ENCODE results near the gene WFIKKN2.

WFIKKN2 gene

GRCh38 chr17:50834429-50835300, 721 bp upstream of the WFIKKN2 start:
- DNase-seq (ENCODE audit: low read depth), result no peak

DNA sequence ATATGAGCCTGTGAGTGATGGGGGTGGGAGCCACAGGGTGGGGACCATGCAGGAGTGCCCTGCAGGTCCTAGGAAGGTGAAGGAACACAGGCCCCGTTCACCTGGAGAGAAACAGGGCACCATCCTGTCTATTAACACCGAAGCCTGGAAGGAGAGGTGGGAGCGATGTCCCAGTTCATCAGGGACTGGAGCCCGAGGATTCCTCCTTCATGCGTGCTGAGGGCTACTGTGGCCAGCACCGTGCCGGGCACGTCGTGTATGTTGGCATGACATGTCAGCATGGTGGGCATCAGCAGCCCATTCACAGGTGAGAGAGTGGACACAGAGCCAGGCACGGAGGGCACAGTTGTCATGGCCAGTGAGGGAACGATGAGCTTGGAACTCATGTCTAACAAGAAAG, 1.4 kb downstream of the WFIKKN2 start:
- DNase-seq (ENCODE audit: low read depth), result no peak

GRCh38 chr17:50837286-50837979, 2.0 kb downstream of the WFIKKN2 start:
- no peak for DNase-seq (ENCODE audit: low read depth)

GRCh38 chr17:50837980-50838954, 2.9 kb downstream of the WFIKKN2 start:
- DNase-seq (ENCODE audit: low read depth), result no peak

DNA sequence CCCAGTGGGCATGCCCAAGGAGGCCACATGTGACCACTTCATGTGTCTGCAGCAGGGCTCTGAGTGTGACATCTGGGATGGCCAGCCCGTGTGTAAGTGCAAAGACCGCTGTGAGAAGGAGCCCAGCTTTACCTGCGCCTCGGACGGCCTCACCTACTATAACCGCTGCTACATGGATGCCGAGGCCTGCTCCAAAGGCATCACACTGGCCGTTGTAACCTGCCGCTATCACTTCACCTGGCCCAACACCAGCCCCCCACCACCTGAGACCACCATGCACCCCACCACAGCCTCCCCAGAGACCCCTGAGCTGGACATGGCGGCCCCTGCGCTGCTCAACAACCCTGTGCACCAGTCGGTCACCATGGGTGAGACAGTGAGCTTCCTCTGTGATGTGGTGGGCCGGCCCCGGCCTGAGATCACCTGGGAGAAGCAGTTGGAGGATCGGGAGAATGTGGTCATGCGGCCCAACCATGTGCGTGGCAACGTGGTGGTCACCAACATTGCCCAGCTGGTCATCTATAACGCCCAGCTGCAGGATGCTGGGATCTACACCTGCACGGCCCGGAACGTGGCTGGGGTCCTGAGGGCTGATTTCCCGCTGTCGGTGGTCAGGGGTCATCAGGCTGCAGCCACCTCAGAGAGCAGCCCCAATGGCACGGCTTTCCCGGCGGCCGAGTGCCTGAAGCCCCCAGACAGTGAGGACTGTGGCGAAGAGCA, 4.4 kb downstream of the WFIKKN2 start:
- no peak for DNase-seq (ENCODE audit: low read depth)

DNA sequence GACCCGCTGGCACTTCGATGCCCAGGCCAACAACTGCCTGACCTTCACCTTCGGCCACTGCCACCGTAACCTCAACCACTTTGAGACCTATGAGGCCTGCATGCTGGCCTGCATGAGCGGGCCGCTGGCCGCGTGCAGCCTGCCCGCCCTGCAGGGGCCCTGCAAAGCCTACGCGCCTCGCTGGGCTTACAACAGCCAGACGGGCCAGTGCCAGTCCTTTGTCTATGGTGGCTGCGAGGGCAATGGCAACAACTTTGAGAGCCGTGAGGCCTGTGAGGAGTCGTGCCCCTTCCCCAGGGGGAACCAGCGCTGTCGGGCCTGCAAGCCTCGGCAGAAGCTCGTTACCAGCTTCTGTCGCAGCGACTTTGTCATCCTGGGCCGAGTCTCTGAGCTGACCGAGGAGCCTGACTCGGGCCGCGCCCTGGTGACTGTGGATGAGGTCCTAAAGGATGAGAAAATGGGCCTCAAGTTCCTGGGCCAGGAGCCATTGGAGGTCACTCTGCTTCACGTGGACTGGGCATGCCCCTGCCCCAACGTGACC, 5.0 kb downstream of the WFIKKN2 start:
- no peak for DNase-seq (ENCODE audit: low read depth)

- DNase-seq (ENCODE audit: low read depth), result no peak
These were observed 6.0 kb downstream of the WFIKKN2 start for GRCh38 chr17:50841277-50841948.

- no peak for DNase-seq (ENCODE audit: low read depth)
These were observed 6.6 kb downstream of the WFIKKN2 start for GRCh38 chr17:50841949-50842354.

DNA sequence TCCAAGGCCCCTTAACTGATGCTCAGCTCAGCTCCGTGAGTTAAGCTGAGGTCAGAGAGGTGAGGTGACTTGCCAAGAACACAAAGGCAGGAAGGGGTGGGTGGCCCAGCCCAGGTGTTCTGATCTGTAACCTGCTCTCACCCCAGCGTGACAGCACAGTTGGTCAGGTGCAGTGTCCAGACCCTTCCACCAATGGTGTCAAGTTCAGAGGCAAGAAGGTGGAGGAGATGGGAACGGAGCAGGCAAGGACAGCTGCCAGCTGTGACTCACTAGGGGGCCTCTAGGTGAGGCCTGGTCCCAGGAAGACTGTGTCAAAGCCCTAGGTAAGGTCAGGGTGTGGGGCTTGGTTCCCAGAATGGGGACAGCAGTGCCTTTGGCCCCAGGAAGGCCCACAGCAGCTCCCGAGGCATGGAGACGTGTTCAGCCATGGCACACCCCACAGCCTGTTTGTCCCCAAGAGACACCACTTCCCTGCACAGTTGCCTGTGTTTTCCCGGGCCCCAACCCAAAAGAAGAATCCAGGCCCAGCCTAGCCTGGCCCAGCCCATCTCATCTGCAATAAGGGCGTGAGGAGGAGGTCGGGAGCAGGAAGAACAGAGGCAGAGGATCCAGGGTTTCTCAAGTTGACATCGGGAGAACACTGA, 7.2 kb downstream of the WFIKKN2 start:
- no peak for DNase-seq (ENCODE audit: low read depth)

DNA sequence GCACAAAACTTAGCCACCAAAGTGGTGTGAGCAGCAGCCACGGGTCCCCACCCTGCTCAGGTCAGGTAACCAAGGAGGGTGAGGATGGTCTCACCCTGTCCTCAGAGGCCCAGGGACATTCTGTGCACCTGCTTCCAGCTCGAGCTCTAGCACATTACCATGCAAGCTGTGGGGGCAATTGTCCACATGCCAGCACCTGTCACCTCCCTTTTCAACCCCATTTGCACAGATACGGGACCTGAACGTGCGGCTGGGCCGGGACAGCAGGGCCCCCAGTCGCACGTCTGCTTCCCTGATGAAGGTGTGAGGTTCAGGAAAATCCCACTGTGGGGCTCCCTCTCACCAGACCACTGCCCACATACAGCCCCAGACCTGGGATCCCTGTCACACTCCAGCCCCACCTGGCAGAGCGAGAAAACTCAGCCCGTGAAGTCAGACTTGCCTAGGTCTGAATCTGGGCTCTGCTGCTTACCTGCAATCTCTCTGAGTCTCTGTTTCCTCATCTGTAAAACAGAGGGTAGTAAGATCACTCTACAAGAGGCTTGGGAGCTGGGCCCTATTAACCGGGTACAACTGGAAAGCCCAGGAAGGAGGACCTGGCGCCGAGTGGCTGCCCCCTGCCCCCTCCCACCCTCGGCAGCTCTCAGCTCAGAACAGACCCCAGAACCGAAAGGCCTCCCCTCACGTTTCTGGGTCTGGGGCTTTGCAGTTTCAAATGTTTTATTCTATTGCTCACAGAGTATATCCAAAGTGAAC, 7.9 kb downstream of the WFIKKN2 start:
- no peak for DNase-seq (ENCODE audit: low read depth)

GRCh38 chr17:50844117-50844700, 8.8 kb downstream of the WFIKKN2 start:
- no peak for DNase-seq (ENCODE audit: low read depth)

- no peak for DNase-seq (ENCODE audit: low read depth)
These were observed 10.1 kb downstream of the WFIKKN2 start for GRCh38 chr17:50845240-50846147.

DNA sequence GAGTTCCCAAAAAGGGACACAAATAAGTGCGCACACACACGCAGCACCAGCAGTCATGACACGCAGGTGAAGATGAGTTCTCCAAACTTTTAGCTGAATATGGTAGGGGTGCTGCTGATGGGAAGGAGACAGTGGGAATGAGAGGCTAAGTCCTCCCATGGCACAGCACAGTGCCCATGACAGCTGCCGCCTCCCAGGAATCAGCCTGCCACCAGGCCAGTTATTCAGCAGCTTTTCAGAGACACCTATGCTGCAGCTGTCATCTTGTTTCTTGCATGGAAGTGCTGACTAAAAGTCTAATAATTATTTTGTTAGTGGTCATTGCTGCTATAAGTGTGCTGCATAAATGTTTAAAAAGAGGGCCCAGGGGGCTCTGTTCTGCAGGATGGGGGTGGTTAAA, 12.2 kb downstream of the WFIKKN2 start:
- DNase-seq (ENCODE audit: low read depth), result no peak

DNA sequence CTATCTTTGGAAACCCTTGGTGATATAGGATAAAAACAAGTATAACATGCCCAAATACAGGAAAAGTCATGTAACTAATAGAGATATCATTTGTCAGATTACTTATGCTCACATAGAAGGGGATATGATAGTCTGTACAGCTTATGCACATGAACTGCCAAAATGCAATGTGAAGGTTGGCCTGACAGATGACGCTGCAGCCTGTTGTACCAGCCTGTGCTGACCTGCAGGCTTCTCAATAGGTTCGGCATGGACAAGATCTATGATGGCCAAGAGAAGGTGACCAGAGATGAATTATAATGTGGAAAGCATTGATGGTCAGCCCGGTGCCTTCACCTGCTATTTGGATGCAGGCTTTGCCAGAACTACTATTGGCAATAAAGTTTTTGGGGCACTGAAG, 12.7 kb downstream of the WFIKKN2 start:
- DNase-seq (ENCODE audit: low read depth), result no peak

GRCh38 chr17:50848711-50849110, 13.3 kb downstream of the WFIKKN2 start:
- DNase-seq (ENCODE audit: low read depth), result no peak

DNA sequence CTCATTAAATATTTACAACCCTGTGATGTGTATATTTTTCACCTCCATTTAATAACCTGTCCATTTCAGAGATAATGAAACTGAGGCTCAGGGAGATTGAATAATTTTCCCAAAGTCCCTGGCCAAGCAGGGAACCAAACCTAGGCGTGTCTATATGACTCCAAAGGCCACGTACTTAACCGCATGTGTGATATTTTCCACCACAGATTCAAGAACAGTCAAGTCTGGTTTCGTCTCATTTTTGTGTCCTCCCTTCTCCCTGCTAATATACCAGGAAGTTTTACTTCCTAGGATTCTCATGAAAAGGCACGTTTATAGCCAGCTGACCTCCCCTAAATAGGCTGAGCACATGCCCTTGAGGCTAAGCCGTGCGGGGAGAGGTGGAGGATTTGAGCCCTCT, 15.3 kb downstream of the WFIKKN2 start:
- no peak for DNase-seq (ENCODE audit: low read depth)

DNA sequence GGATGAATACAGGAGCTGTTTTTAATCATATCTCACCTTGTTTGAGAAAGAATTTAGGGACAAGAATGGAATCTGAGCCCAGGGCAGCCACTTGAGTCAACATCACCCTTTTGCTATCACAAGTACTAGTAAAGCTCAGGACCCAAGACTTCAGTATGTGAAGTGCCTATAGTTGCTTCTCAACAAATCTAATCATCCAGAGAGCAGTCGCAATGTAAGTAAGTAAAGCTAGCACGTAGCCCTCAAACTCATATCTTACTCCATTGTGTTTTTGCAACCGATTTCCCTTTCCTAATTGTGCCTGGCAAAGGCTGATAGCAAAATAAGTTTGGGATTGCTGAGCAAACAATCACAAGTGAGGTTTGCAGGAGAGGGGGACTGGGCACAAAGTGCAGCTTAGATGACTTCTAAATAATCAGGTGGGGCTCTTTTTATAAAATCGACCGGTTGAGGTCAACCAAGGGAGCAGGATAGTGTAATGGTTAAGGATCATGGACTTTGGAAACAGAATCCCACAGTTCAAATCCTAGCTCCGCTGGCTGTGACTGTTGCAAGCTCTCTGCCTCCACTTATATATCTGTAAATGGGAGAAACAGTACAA, 17.7 kb downstream of the WFIKKN2 start:
- no peak for DNase-seq (ENCODE audit: low read depth)

- no peak for DNase-seq (ENCODE audit: low read depth)
These were observed 18.4 kb downstream of the WFIKKN2 start for GRCh38 chr17:50853781-50854180.
